LNCAP (cell line): ENCODE measurements around the gene PRKCH.

ENCODE experiments used
- CTCF ChIP-seq: fragments of 450-650 bp; IDR thresholded peaks from 2 replicates; pipeline ENCODE4 v1.5.1; 2017; ENCODE audit warnings: mild to moderate bottlenecking

Gene PRKCH

DNA sequence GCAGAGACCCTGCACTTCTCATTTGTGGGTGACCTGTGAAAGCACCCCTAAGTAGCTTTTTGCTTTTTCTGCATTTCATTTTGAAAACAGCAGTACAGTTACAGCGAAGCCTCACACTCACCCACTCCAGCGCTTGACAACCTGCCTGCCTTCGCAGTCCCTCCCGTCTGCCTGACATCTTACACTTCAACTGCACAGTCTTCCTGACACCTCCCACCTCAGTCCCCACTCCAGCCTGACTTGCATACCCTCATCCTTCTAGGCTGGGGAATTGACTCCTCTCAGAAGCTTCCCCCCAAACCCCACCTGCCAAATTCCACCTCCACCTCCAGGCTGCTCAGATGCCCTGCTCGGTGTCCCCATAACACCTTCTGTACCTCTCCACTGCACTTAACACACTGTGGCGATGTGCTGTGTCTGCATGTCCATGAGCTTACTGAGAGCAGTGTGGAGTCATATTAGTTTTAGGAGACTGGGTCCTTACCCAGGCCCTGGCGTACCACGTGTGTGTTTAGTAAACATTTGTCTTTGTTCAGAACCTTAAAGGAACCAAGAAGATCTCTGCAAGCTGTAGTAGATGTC lies 159.4 kb downstream of the PRKCH start:
- TF ChIP-seq CTCF: no peak

GRCh38 chr14:61481701-61482100 lies 160.3 kb downstream of the PRKCH start:
- TF ChIP-seq CTCF: no peak

DNA sequence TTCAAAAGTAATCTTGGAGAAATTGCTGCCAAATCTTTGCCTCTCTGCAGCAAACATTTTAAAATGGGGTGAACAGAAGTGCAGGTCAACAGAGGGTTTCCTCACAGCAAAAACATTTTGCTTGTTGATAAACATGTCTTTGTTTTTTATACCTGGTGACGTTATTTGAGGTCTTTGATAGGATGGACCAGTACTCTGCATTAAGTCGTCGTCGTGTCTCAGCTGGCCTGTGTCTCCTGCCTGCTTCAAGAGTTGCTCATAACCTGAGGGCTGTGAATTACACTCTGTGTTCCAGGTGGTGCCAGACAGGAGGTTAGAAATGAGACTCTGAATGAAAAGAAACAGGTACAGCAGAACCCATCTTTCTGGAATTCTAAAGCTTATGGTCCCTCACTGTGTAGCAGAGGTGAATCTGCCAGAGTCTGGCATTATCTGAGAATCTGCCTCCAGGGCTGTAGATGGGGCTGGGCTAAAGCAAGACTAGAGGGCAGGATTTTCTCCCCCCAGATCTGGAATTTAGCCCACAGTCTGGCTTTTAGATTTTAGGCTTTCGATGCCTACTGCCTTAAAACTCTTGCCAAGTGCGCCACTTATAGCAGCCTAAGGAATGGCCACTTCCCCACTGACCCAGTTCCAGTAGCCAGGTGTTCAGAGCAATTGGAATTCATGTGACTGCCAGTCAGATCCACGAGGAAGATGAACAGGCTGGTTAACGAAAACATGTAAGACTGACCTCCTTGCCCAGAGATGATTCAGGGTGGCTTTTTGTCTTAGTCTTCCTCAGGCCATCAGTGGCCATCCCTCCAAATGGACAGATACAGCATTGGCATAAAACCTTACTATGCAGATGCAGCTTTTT lies 161.2 kb downstream of the PRKCH start:
- TF ChIP-seq CTCF: no peak

DNA sequence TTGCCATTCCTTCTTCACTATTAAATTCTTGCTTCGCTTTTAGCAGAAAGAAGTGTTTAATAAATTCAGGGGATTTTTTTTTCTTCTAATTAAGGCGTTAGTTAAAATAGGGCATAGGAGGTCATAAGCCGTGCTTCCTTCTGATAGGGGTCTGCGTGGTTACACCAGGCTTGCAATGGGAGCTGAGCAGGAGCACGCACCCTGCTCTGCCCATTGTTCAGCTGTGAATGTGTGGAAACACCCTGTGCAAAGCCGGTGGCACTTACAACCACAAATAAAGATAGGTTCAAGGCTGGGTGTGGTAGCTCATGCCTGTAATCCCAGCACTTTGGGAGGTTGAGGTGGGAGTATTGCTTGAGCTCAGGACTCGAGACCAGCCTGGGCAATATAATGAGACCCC lies 162.1 kb downstream of the PRKCH start:
- no peak for TF ChIP-seq CTCF

DNA sequence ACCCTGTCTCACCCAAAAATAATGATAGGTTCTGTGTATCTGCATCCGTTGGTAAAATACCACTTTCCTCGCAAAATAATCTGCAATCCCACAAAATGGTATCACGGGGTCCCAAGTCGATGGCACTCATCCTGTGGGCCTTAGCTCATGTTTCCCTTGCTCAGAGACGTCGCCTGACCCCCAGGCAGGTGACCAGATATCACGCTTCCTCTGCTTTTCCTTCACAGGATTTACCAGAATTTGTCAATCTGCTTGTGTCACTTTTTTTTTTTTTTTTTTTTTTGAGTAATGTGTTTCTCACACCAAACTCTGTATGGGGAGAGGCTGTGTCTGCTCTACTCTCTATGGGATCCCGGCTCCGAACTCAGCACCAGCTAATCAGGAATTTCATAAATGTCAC lies 162.7 kb downstream of the PRKCH start:
- no peak for TF ChIP-seq CTCF

GRCh38 chr14:61484826-61485584 lies 163.6 kb downstream of the PRKCH start:
- TF ChIP-seq CTCF: no peak

DNA sequence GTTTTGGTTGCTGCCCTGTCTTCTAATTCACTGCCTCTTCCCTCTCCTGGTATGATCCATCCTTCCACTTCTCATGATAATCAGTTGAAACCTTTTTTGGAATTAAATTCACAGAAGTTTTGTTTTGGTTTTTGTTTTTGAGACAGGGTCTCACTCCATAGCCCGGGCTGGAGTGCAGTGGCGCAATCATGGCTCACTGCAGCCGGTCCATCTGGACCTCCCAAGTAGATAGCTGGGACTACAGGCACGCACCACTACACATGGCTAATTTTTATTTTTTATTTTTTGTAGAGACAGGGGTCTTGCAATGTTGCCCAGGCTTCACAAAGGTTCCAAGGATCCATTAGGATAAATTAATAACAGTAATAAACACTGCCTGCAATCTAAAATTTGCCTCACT lies 164.3 kb downstream of the PRKCH start:
- no peak for TF ChIP-seq CTCF
